Effector memory CD4-positive, alpha-beta T cell (primary cell): ENCODE measurements around the gene CCDC201.
"Not testable (repeated sequence)": the region's sequence is repeated elsewhere in the genome, so short reads cannot be mapped to it uniquely, and the experiment has no call there.

Experiments used
- DNase-seq, 3 donors: peaks; one replicate each; pipeline ENCODE4 v3.0.0-alpha.2; 2020
- H3K27ac ChIP-seq: 2 replicates; pipeline ENCODE4 v1.7.0; 2013; ENCODE audit warnings: mild to moderate bottlenecking, low read length, moderate library complexity; ENCODE audit not compliant: insufficient read depth, poor library complexity, severe bottlenecking
- H3K27me3 ChIP-seq: replicated peaks from 2 replicates; pipeline ENCODE4 v1.7.0; 2013; ENCODE audit warnings: mild to moderate bottlenecking, low read length; ENCODE audit not compliant: insufficient read depth, control insufficient read depth, poor library complexity, severe bottlenecking
- H3K36me3 ChIP-seq: 2 replicates; pipeline ENCODE4 v1.7.0; 2013; ENCODE audit warnings: mild to moderate bottlenecking, low read length, moderate library complexity; ENCODE audit not compliant: control insufficient read depth, insufficient read depth
- H3K4me1 ChIP-seq: 2 replicates; pipeline ENCODE4 v1.7.0; 2013; ENCODE audit warnings: low read length, mild to moderate bottlenecking; ENCODE audit not compliant: control insufficient read depth, insufficient read depth, poor library complexity, severe bottlenecking
- H3K4me3 ChIP-seq: 2 replicates; pipeline ENCODE4 v1.7.0; 2013; ENCODE audit warnings: low read length, low read depth, mild to moderate bottlenecking; ENCODE audit not compliant: insufficient read depth, poor library complexity, severe bottlenecking
- H3K9me3 ChIP-seq: 2 replicates; pipeline ENCODE4 v1.7.0; 2013; ENCODE audit warnings: mild to moderate bottlenecking, low read length, moderate library complexity; ENCODE audit not compliant: control insufficient read depth

The CCDC201 gene

GRCh38 chr7:45876519-45876918, 3.6 kb upstream of the CCDC201 start:
- DNase-seq, result no peak
- no peaks in the 10 kb centered on the region for H3K9me3 ChIP-seq
- H3K36me3 ChIP-seq, result no peaks in the 10 kb centered on the region
- H3K27ac ChIP-seq, result no peak overlapping the region
- H3K4me1 ChIP-seq, result no peaks in the 10 kb centered on the region
- no peak overlapping the region for H3K4me3 ChIP-seq
- H3K27me3 ChIP-seq, result no peaks in the 10 kb centered on the region

- DNase-seq, result no peak
- Histone ChIP-seq H3K4me1 (no peaks in the 10 kb centered on the region), H3K9me3 (no peaks in the 10 kb centered on the region), H3K27ac (no peak overlapping the region), H3K27me3 (no peaks in the 10 kb centered on the region), H3K36me3 (no peaks in the 10 kb centered on the region), H3K4me3 (no peak overlapping the region)
Observed at GRCh38 chr7:45874408-45875131, 1.7 kb upstream of the CCDC201 start.

GRCh38 chr7:45873355-45873754, 473 bp upstream of the CCDC201 start:
- Histone ChIP-seq H3K4me3 (no peak overlapping the region), H3K27ac (no peak overlapping the region), H3K36me3 (no peaks in the 10 kb centered on the region), H3K27me3 (no peaks in the 10 kb centered on the region), H3K4me1 (no peaks in the 10 kb centered on the region), H3K9me3 (no peaks in the 10 kb centered on the region)
- DNase-seq, result no peak

GRCh38 chr7:45872116-45873034, 507 bp downstream of the CCDC201 start:
- no peak for DNase-seq
- Histone ChIP-seq H3K9me3 (no peaks in the 10 kb centered on the region), H3K27ac (no peak overlapping the region), H3K4me1 (no peaks in the 10 kb centered on the region), H3K27me3 (no peaks in the 10 kb centered on the region), H3K4me3 (no peak overlapping the region), H3K36me3 (no peaks in the 10 kb centered on the region)

- DNase-seq, result no peak
- no peaks in the 10 kb centered on the region for H3K36me3 ChIP-seq
- no peak overlapping the region for H3K4me3 ChIP-seq
- no peak overlapping the region for H3K27ac ChIP-seq
- H3K4me1 ChIP-seq, result no peaks in the 10 kb centered on the region
- H3K9me3 ChIP-seq, result no peaks in the 10 kb centered on the region
- no peaks in the 10 kb centered on the region for H3K27me3 ChIP-seq
Observed at GRCh38 chr7:45869426-45869825, 3.5 kb downstream of the CCDC201 start.

GRCh38 chr7:45867471-45867870, 5.4 kb downstream of the CCDC201 start:
- no peaks in the 10 kb centered on the region for H3K9me3 ChIP-seq
- H3K27me3 ChIP-seq, result no peaks in the 10 kb centered on the region
- H3K36me3 ChIP-seq, result no peaks in the 10 kb centered on the region
- H3K4me1 ChIP-seq, result no peaks in the 10 kb centered on the region
- DNase-seq, result no peak
- H3K4me3 ChIP-seq, result no peak overlapping the region
- H3K27ac ChIP-seq, result no peak overlapping the region

GRCh38 chr7:45865594-45866410, 7.1 kb downstream of the CCDC201 start:
- no peak overlapping the region for H3K4me3 ChIP-seq
- no peak for DNase-seq
- H3K9me3 ChIP-seq, result no peaks in the 10 kb centered on the region
- H3K27ac ChIP-seq, result no peak overlapping the region
- H3K36me3 ChIP-seq, result no peaks in the 10 kb centered on the region
- H3K27me3 ChIP-seq, result no peaks in the 10 kb centered on the region
- H3K4me1 ChIP-seq, result no peaks in the 10 kb centered on the region

GRCh38 chr7:45863715-45864114, 9.2 kb downstream of the CCDC201 start:
- Histone ChIP-seq H3K27me3 (no peaks in the 10 kb centered on the region), H3K27ac (no peak overlapping the region), H3K4me1 (no peaks in the 10 kb centered on the region), H3K36me3 (no peaks in the 10 kb centered on the region), H3K4me3 (no peak overlapping the region), H3K9me3 (no peaks in the 10 kb centered on the region)
- no peak for DNase-seq

- DNase-seq, H3K36me3 ChIP-seq, H3K4me3 ChIP-seq, H3K9me3 ChIP-seq, H3K4me1 ChIP-seq, H3K27me3 ChIP-seq, H3K27ac ChIP-seq: not testable (repeated sequence)
Observed at GRCh38 chr7:45856888-45857287, 16.0 kb downstream of the CCDC201 start.
